Gastroesophageal sphincter (tissue), 4 donors: ENCODE results near the gene THAP6. TPM values are rescaled to one million over a fixed set of nuclear protein-coding genes. Genes with fewer than 3 reads are reported as not detected.

Experiments
- ATAC-seq: fragments of 150-250 bp; one replicate; pipeline ENCODE4 v1.9.1; 2016; ENCODE audit warnings: mild to moderate bottlenecking, moderate library complexity
- H3K27ac ChIP-seq, 4 donors: fragments of 200-600 bp; sonication (generic) in 3 of 4; 1 replicate in 3 of 4; 2 replicates in 1 of 4; pipeline ENCODE4 v1.5.1; 2016 to 2019
- H3K27me3 ChIP-seq: fragments of 200-600 bp; sonication (generic); one replicate; pipeline ENCODE4 v1.5.1; 2019
- H3K36me3 ChIP-seq, 2 donors: fragments of 200-600 bp; sonication (generic); one replicate each; pipeline ENCODE4 v1.5.1; 2019; ENCODE audit warnings: control low read depth in 1 of 2
- H3K4me1 ChIP-seq, 3 donors: fragments of 200-600 bp; sonication (generic); 1 replicate in 2 of 3; 2 replicates in 1 of 3; pipeline ENCODE4 v1.5.1; 2016 to 2019; ENCODE audit warnings: control low read depth in 2 of 3
- H3K4me3 ChIP-seq, 2 donors: fragments of 200-600 bp; sonication (generic); one replicate each; pipeline ENCODE4 v1.5.1; 2019; ENCODE audit warnings: mild to moderate bottlenecking in 1 of 2, moderate library complexity in 1 of 2
- H3K9me3 ChIP-seq, 3 donors: fragments of 200-600 bp; sonication (generic); one replicate each; pipeline ENCODE4 v1.5.1; 2017 to 2019; ENCODE audit warnings: control low read depth in 2 of 3
- EP300 ChIP-seq: sonication (generic); formaldehyde crosslinking; IDR thresholded peaks from one replicate; pipeline ENCODE4 v1.6.1; 2017; ENCODE audit warnings: antibody characterized with exemption, mild to moderate bottlenecking
- POLR2A ChIP-seq, 2 donors: fragments of 450-650 bp; IDR thresholded peaks; one replicate each; pipeline ENCODE4 v1.6.1; 2017; ENCODE audit warnings: antibody characterized with exemption in 2 of 2, mild to moderate bottlenecking in 2 of 2, moderate library complexity in 1 of 2
- POLR2AphosphoS5 ChIP-seq: sonication (generic); formaldehyde crosslinking; IDR thresholded peaks from one replicate; pipeline ENCODE4 v1.6.1; 2017; ENCODE audit warnings: antibody characterized with exemption
- WGBS, 2 donors: methylation state at CpG; one replicate each; pipeline ENCODE4 v1.1.5; 2018; ENCODE audit warnings: low coverage in 1 of 2; 5-methylcytosine and 5-hydroxymethylcytosine counted together
- total RNA-seq, 4 donors: library from RNA; depleted of rRNA; stranded (reverse); fragments of >200 nt; gene quantifications; one replicate each; pipeline ENCODE4 v1.1.0, GENCODE V29; 2016
- TF ChIP-seq, protein P1 (sequence below), 4 experiments: fragments of 200-600 bp in 2 of 4; fragments of 450-650 bp in 2 of 4; sonication (generic) in 1 of 4; IDR thresholded peaks; one replicate each; pipeline ENCODE4 v1.5.1; 2017 to 2019; ENCODE audit warnings: antibody characterized with exemption in 4 of 4, mild to moderate bottlenecking in 2 of 4, moderate library complexity in 2 of 4

Gene THAP6
- total RNA-seq, 4 donors from 2014 or later, result 8.8 to 37.8 (median 16.2) TPM

DNA sequence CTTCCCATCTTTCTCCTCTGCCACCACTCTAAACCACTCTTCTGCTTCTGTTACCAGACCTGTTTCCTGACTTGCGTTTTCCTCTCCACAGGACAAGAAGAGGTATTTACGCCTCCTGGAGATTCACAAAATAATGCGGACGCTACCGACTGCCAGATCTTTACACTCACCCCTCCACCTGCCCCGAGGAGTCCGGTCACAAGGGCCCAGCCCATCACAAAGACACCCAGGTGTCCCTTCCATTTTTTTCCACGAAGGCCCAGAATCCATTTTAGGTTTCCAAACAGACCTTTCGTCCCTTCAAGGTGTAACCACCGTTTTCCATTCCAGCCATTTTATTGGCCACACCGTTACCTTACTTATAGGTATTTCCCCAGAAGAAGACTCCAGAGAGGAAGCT is 49.8 kb downstream of the THAP6 start:
- Histone ChIP-seq H3K27ac (no peak overlapping the region), H3K9me3 (no peaks in the 10 kb centered on the region), H3K4me1 (no peaks in the 10 kb centered on the region), H3K4me3 (no peak overlapping the region), H3K27me3 (peaks cover 16% of the 10 kb centered on the region), H3K36me3 (no peaks in the 10 kb centered on the region)
- WGBS, 2 donors, result 71 to 89% methylated on average over 10 to 11 of the region's 11 CpGs
- no peak for ATAC-seq
- TF ChIP-seq EP300, result no peak

DNA sequence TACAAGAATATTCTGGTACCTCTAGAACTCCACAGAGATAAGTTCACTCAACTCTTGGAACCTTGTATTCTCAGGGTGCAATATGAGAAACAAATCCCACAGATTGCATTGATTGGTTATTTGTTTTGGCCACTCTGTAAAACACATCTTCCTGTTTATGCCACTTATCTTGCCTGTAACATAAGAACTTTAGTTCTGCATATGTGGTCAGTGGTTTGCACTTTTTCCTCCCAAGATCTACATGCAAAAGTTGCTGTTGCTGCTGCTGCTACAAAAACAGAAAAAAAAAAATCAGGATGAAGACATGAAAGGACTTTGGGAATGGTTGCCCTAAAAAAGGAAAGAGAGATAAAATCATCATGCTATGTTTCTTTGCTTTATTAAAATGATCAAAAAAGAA is 51.2 kb downstream of the THAP6 start:
- no peaks in the 10 kb centered on the region for H3K36me3 ChIP-seq
- H3K9me3 ChIP-seq, result no peaks in the 10 kb centered on the region
- H3K4me3 ChIP-seq, result no peak overlapping the region
- no peak overlapping the region for H3K27ac ChIP-seq
- no peaks in the 10 kb centered on the region for H3K4me1 ChIP-seq
- H3K27me3 ChIP-seq, result peaks cover 22% of the 10 kb centered on the region
- no peak for ATAC-seq
- TF ChIP-seq POLR2A (IDR thresholded peaks at IDR 0.05) (no peak), EP300 (no peak), POLR2AphosphoS5 (no peak)
- TF ChIP-seq, protein P1, sequence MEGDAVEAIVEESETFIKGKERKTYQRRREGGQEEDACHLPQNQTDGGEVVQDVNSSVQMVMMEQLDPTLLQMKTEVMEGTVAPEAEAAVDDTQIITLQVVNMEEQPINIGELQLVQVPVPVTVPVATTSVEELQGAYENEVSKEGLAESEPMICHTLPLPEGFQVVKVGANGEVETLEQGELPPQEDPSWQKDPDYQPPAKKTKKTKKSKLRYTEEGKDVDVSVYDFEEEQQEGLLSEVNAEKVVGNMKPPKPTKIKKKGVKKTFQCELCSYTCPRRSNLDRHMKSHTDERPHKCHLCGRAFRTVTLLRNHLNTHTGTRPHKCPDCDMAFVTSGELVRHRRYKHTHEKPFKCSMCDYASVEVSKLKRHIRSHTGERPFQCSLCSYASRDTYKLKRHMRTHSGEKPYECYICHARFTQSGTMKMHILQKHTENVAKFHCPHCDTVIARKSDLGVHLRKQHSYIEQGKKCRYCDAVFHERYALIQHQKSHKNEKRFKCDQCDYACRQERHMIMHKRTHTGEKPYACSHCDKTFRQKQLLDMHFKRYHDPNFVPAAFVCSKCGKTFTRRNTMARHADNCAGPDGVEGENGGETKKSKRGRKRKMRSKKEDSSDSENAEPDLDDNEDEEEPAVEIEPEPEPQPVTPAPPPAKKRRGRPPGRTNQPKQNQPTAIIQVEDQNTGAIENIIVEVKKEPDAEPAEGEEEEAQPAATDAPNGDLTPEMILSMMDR (IDR thresholded peaks at IDR 0.05), result no peak

DNA sequence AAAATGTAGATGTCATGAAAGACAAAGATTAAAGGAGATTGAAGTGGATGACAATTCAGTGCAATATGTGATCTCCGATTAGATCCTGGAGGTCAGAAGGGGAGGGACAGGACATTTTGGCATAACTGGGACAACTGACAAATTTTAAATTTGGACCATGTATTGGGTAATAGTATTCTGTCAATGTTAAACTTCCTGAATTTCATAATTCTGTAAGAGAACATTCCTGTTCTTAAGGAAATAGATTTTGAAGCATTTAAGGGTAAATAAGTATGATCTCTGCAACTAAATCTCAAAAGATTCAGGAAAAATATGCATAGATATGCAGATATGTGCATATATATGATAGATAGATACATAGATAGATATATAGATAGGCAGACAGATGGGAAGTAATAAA is 52.6 kb downstream of the THAP6 start:
- Histone ChIP-seq H3K9me3 (no peaks in the 10 kb centered on the region), H3K4me1 (no peaks in the 10 kb centered on the region), H3K27me3 (peaks cover 22% of the 10 kb centered on the region), H3K4me3 (no peak overlapping the region), H3K36me3 (no peaks in the 10 kb centered on the region), H3K27ac (no peak overlapping the region)
- TF ChIP-seq, protein P1 (IDR thresholded peaks at IDR 0.05), result no peak
- TF ChIP-seq POLR2A (IDR thresholded peaks at IDR 0.05), result no peak
- TF ChIP-seq POLR2AphosphoS5, result no peak
- no peak for TF ChIP-seq EP300
- ATAC-seq, result no peak
- 63 to 100% methylated on average over 1 of the region's 1 CpG for WGBS, 2 donors

DNA sequence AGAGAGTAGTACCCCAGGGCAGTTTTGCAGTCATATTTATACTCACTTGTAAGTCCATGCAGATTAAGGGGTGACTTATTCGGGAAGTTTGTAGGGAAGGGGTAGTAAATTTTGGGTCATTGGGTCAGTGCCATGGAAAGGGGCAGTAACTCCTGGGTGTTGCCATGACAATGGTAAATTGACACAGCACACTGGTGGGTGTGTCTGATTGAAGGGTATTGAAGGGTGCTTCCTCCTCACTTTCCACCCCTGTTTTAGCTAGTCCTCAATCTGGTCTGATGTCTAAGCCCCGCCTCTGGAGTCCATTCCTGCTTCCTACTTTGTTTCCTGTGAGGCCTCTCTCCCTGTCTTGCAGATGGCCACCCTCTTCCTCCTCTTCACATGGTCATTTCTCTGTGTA is 53.5 kb downstream of the THAP6 start:
- no peak for TF ChIP-seq POLR2A (IDR thresholded peaks at IDR 0.05)
- TF ChIP-seq EP300, result no peak
- TF ChIP-seq POLR2AphosphoS5, result no peak
- TF ChIP-seq, protein P1 (IDR thresholded peaks at IDR 0.05), result no peak
- H3K27ac ChIP-seq, result no peak overlapping the region
- ATAC-seq, result no peak
- H3K36me3 ChIP-seq, result no peaks in the 10 kb centered on the region
- WGBS, 2 donors, result 50 to 78% methylated on average over 1 of the region's 2 CpGs
- H3K9me3 ChIP-seq, result no peaks in the 10 kb centered on the region
- peaks cover 22% of the 10 kb centered on the region for H3K27me3 ChIP-seq
- no peaks in the 10 kb centered on the region for H3K4me1 ChIP-seq
- no peak overlapping the region for H3K4me3 ChIP-seq

Other genes with a start within 250 kb of the THAP6 start
- gene RCHY1, start 70 bp upstream of the THAP6 start, total RNA-seq, result 10 to 100 TPM; 11.3 to 28.6 (median 21.4) TPM
- not detected for gene ODAPH, start 41.6 kb downstream of the THAP6 start, total RNA-seq
- 1 to 10 TPM; 3.9 to 8.1 (median 6.0) TPM for gene CDKL2, start 116.1 kb downstream of the THAP6 start, total RNA-seq
- 100 to 1,000 TPM in 3 of 4 donors, 10 to 100 TPM in 1; 98.6 to 152 (median 129) TPM for gene G3BP2, start 158.9 kb downstream of the THAP6 start, total RNA-seq
- gene USO1, start 210.1 kb downstream of the THAP6 start, total RNA-seq, result 100 to 1,000 TPM in 1 of 4 donors, 10 to 100 TPM in 3; 74.4 to 111 (median 87.9) TPM